GM12864 (cell line): ENCODE results near the gene SPAG7.
"Not testable (repeated sequence)": the region's sequence is repeated elsewhere in the genome, so short reads cannot be mapped to it uniquely, and the experiment has no call there.

ENCODE experiments used
- DNase-seq: peaks from one replicate; pipeline ENCODE4 v3.0.0-alpha.2; 2011; ENCODE audit warnings: low read depth
- H3K4me3 ChIP-seq: 2 replicates; pipeline ENCODE4 v1.5.1; 2011; ENCODE audit warnings: mild to moderate bottlenecking, low read depth, low read length, control low read depth
- CTCF ChIP-seq: IDR thresholded peaks from 2 replicates; pipeline ENCODE4 v1.5.1; 2011; ENCODE audit warnings: low read depth, mild to moderate bottlenecking, moderate library complexity, low read length, control low read depth, inconsistent platforms; ENCODE audit errors: missing control alignments

The SPAG7 gene

GRCh38 chr17:4931963-4932362, 35.7 kb downstream of the SPAG7 start, which contains the start of gene GP1BA:
Gene GP1BA, plus strand, starts transcription at chr17:4932277. Its CDS starts 328 bp downstream, at chr17:4932605.
- no peak within 1 kb of the TSS for H3K4me3 ChIP-seq
- TF ChIP-seq CTCF, result no peak
- DNase-seq, result no peak

DNA sequence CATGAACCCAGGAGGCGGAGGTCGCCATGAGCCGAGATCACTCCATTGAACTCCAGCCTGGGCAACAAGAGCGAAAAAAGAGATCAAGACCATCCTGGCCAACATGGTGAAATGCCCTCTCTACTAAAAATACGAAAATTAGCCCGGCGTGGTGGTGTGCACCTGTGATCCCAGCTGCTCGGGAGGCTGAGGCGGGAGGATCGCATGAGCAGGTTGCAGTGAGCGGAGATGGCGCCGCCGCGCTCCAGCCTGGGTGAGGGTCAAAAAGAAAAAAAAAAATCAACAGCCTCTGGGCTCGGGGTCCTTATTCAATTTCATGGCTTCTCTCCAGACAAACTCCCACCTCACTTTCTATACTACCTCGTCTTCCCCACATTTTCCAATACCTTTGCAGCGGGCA, 38.7 kb downstream of the SPAG7 start:
- no peak overlapping the region for H3K4me3 ChIP-seq
- TF ChIP-seq CTCF, result no peak
- no peak for DNase-seq

DNA sequence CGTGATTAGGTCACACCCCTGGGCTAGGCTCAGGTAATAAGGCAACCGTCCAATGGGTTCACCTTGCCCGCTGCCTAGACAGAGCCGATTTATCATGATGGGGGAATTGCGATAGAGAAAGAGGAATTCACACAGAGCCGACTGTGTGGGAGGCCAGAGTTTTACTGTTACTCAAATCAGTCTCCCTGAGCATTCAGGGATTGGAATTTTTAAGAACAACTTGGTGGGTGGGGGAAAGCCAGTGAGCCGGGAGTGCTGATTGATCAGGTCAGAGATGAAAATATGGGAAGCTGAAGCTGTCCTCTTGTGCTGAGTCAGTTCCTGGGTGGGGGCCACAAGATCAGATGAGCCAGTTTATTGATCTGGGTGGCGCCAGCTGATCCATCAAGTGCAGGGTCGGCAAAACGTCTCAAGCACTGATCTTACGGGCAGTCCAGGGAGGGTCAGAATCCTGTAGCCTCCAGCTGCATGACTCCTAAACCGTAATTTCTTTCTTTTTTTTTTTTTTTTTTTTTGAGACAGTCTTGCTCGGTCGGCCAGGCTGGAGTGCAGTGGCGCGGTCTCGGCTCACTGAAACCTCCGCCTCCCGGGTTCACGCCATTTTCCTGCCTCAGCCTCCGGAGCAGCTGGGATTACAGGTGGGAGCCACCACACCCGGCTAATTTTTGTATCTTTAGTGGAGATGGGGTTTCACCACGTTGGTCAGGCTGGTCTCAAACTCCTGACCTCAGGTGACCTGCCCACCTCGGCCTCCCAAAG, 40.9 kb downstream of the SPAG7 start:
- not testable (repeated sequence) for DNase-seq, H3K4me3 ChIP-seq

DNA sequence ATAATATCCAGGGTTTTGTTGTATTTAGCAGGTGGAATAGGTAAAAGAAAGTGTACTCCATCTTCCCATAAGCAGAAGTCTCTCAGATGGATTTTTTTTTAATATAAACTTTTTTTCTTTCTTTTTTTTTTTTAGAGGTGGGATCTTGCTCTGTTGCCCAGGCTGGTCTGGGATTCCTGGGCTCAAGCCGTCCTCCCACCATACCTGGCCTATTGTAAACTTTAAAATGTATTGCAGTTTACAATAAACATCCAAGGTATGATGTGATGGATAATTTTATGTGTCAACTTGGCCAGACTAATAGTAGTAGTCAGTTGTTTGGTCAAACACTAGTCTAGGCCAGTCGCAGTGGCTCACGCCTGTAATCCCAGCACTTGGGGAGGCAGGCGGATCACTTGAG, 46.3 kb downstream of the SPAG7 start:
- TF ChIP-seq CTCF, result no peak
- no peak for DNase-seq
- H3K4me3 ChIP-seq, result no peak overlapping the region

DNA sequence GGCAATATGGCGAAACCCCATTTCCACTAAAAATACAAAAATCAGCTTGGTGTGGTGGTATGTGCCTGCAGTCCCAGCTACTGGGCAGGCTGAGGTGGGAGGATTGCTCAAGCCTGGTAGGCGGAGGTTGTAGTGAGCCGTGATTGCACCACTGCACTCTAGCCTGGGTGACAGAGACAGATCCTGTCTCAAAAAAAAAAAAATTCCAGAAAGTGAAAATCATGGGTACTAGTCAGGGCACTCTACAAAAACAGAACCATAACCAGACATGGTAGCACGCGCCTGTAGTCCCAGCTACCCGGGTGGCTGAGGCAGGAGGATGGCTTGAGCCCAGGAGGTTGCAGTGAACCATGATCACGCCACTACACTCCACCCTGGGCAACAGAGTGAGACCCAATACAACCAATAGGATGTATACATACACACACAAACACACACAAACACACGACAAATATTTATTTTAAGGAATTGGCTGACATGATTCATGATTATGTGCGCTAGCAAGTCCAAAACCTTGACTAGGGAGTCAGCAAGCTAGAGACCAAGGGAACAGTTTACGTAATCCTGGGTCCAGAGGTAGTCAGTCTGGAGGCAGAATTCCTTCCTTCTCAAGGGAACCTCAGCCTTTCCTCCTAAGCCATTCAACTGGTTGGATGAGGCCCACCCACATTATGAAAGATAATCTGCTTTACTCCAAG, 47.1 kb downstream of the SPAG7 start:
- no peak for DNase-seq
- H3K4me3 ChIP-seq, result no peak overlapping the region
- no peak for TF ChIP-seq CTCF

DNA sequence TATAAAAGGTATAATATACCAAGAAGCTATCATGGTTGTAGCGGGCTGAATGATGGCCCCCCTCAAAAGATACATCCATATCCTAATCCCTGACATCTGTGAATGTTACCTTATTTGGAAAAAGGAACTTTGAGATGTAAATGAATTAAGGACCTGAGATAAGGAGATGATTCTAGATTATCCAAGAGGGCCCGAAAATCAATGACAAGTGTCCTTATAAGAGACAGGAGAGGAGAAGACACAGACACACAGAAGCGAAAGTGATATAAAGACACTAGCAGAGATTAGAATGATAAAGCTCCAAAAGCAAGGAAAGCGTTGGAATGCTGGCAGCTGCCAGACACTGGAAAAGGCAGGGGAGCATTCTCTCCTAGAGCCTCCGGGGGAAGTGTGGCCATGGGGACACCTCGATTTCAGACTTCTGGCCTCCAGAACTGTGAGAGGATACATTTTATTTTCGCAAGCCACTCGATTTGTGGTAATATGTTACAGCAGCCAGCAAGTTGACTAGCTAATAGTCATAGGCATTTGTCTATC, 48.0 kb downstream of the SPAG7 start:
- no peak overlapping the region for H3K4me3 ChIP-seq
- DNase-seq, result no peak
- no peak for TF ChIP-seq CTCF

- not testable (repeated sequence) for H3K4me3 ChIP-seq, DNase-seq
Observed at GRCh38 chr17:4914551-4914950, 53.1 kb downstream of the SPAG7 start.

DNA sequence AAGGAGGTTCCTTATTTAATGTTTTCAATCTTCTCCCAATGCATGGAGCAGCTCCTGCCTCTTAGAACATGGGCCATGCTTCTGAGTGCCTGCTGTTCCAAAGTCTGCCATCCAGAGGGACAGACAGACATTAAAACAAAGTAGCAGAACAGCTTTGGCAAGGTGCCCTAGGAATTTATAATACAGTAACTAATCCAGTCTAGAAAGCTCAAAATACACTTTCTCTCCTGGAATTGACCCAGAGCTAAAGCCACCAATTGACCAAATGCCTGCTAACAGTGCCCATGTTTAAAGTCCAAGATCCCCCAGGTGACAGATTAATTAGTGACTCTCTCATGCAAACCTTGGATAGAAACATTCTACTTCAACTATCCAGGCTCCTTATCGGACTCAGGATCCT, 53.6 kb downstream of the SPAG7 start:
- no peak for DNase-seq
- no peak for TF ChIP-seq CTCF
- H3K4me3 ChIP-seq, result no peak overlapping the region
